GM19239 (cell line): ENCODE results near the gene SRSF3.

Source experiments
- DNase-seq: peaks from one replicate; pipeline ENCODE4 v3.0.0; 2011; ENCODE audit warnings: low spot score; ENCODE audit not compliant: insufficient read length
- FAIRE-seq: peaks from 2 replicates; lab custom pipeline; 2011; peaks lifted over from hg19 to GRCh38; lab: Jason Lieb, UNC

The SRSF3 gene

GRCh38 chr6:36618366-36619355, 24.5 kb downstream of the SRSF3 start:
- DNase-seq (no peak), FAIRE-seq (no peak)

DNA sequence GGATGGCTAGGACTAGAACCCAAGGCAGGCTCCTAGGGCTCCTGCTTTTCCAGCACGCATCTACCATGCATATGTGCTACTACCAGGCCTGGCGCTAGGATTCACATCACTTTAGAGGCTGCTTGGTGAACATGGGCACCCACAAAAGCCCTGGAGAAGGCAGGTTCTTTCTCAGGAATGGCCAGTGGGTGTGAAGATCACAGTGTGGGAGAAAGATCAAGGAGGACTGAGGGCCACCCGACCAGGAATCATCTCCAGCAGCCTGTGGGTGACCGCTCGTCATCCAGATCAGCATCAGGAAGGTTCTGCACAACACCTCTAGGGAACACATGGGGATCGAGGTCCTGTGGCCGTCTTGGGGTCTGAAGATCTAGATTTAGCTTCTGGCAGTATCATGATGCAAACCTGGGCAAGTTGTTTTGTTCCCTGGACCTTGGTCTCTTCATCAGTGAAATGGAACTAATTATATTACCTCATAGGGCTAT, 27.3 kb downstream of the SRSF3 start:
- FAIRE-seq (no peak), DNase-seq (no peak)

GRCh38 chr6:36622901-36623546, 28.9 kb downstream of the SRSF3 start:
- no peak for FAIRE-seq

DNA sequence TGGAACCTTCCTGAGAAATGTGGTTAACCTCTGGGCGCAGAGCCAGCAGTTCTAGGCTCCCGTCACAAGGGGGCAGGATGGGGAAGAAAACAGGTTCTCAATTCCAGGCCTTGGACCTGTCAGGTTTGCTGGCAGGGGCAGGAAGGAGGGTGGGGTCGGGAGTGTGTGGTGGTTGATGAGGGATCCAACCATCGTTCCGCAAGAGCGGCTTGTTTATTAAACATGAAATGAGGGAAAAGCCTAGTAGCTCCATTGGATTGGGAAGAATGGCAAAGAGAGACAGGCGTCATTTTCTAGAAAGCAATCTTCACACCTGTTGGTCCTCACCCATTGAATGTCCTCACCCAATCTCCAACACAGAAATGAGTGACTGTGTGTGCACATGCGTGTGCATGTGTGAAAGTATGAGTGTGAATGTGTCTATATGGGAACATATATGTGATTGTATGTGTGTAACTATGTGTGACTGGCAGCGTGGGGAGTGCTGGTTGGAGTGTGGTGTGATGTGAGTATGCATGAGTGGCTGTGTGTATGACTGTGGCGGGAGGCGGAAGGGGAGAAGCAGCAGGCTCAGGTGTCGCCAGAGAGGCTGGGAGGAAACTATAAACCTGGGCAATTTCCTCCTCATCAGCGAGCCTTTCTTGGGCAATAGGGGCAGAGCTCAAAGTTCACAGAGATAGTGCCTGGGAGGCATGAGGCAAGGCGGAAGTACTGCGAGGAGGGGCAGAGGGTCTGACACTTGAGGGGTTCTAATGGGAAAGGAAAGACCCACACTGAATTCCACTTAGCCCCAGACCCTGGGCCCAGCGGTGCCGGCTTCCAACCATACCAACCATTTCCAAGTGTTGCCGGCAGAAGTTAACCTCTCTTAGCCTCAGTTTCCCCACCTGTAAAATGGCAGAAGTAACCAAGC, 29.6 kb downstream of the SRSF3 start:
- FAIRE-seq (peak; percentile 92), DNase-seq (peak; percentile 76)

More at GRCh38 chr6:36622901-36623546, 28.9 kb downstream of the SRSF3 start:
- DNase-seq, result no peak

DNA sequence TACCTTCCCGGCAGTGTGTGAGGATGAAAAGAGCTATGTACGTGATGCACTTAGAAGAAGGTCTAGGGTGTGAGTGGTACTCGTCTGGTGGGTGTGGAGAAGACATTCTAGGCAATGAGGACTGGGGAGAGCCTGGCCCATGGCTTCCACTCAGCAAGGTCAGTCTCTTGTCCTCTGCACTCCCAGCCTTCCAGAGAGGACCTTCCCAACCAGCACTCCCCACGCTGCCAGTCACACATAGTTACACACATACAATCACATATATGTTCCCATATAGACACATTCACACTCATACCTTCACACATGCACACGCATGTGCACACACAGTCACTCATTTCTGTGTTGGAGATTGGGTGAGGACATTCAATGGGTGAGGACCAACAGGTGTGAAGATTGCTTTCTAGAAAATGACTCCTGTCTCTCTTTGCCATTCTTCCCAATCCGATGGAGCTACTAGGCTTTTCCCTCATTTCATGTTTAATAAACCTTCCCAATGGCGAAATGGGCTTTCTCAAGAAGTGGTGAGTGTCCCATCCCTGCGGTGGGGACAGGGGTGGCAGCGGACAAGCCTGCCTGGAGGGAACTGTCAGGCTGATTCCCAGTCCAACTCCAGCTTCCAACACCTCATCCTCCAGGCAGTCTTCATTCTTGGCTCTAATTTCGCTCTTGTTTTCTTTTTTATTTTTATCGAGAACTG, 30.4 kb downstream of the SRSF3 start:
- no peak for FAIRE-seq
- no peak for DNase-seq

- DNase-seq (no peak), FAIRE-seq (no peak)
Measured at GRCh38 chr6:36625158-36625919, 31.2 kb downstream of the SRSF3 start.

GRCh38 chr6:36626636-36627035, 32.5 kb downstream of the SRSF3 start:
- DNase-seq (no peak), FAIRE-seq (no peak)

GRCh38 chr6:36627141-36627540, 33.0 kb downstream of the SRSF3 start:
- no peak for FAIRE-seq

DNA sequence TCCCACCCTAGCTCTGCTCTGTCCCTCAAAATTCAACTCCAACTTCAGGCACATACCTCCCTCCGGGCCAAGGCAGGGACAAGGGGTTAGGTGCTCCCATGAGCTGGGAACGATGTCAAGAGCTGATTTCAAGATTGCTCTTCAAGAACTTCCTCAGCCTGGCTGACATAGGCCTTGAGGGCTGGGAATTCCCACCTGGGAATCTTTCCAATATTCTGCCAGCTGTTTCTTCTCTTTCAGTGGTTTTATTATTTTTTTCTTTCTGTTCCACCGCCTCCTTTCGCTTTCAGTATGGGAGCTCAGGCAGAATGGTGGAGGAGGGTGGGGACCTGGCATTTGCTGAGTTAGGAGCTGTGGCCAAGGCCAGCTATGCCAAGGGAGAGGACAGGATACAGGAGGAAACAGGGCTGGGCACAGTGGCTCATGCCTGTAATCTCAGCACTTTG, 33.7 kb downstream of the SRSF3 start:
- DNase-seq (no peak), FAIRE-seq (no peak)

More at GRCh38 chr6:36627141-36627540, 33.0 kb downstream of the SRSF3 start:
- no peak for DNase-seq

DNA sequence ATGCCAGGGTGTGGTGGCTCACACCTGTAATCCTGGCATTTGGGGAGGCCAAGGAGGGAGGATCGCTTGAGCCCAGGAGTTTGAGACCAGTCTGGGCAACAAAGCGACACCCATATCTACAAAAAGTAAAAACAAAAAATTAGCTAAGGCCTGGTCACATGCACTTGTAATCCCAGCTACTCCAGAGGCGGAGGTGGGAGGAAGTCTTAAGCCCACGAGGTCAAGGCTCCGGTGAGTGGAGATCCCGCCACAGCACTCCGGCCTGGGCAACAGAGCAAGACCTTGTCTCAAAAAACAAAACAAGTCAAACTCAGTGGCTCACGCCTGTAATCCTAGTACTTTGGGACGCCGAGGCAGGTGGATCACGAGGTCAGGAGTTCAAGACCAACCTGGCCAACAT, 35.6 kb downstream of the SRSF3 start:
- DNase-seq (no peak), FAIRE-seq (no peak)

DNA sequence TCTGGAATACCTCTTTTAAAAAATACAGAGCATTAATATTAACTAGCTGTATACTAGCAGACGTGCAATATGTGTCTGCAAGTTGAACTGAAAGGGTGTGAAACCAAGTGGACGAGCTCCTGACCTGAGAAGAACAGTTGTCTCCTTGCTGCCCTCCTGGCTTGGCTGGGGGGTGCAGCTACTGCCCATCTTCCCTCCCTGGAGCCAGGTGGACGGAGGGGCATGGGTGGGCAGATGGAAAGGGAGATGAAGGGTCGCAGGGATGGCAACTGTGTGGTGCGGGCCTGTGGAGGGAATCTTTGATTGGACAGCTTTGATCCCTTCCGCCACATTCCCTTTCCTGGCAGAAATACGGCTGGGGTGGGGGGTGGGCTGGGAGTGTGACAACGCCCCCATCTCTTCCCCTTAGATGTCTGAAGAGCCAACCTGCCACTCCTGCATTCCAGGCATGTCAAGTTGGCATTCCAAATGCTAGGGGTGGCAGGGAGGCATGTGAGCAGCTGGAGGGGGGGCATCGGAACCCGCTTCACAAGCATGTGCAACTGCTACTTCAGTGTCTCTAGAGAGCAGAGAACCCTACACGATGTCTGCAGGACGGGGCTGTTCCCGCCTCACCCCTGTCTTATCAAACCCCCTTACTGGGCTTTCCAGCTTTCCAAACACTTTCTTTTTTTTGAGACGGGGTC, 37.3 kb downstream of the SRSF3 start:
- FAIRE-seq (no peak), DNase-seq (no peak)

- FAIRE-seq (no peak), DNase-seq (no peak)
Measured at GRCh38 chr6:36633370-36633769, 39.2 kb downstream of the SRSF3 start.

- no peak for DNase-seq
- no peak for FAIRE-seq
Measured at GRCh38 chr6:36633915-36634314, 39.8 kb downstream of the SRSF3 start.

DNA sequence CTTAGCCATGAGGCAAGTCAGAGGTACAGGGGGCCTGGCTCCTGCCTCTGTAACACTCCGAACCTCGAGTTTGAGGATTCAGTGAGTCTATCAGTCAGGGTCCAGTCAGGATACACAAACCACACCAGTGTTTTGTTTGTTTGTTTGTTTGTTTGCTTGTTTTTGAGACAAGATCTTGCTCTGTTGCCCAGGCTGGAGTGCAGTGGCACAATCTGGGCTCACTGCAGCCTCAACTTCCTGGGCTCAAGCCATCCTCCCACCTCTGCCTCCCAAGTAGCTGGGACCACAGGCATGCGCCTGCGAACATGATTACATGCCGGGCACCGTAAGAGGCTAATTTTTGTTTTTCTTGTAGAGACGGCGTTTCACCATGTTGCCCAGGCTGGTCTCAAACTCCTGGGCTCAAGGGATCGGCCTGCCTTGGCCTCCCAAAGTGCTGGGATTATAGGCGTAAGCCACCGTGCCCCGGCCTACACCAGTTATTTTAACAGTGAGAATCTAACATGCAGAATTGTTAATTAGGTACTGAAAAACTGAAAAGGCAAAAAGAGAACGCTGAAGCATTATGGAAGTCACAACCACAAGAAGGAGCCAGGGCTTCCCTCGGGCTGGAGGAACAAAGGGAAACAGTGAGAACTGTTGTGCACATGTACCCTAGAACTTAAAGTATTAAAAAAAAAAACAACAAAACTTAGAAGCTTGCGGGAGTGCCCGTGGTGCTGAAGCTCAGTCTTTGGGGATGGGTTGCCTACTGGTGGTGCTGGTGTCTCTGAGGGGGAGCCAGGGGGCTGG, 40.4 kb downstream of the SRSF3 start:
- no peak for DNase-seq
- no peak for FAIRE-seq

DNA sequence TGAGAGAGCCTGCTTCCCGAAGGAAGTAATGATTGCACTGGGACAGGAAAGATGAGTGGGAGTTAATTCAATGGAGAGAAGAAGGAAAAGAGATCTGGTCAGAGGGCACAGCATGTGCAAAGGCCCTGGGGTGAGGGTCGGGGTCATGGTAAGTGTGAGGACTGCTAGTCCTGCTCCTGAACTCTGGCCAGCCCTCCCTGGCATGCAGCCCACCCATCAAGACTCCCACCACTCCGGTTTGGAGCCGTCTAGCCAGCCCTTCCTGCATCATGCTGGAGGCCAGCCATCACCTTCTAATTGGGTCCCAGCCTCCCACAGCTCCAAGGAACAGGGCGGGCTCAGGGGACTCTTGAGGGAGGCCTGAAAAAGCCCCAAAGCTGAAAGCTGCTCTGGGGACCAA, 42.1 kb downstream of the SRSF3 start:
- FAIRE-seq (no peak), DNase-seq (no peak)

- FAIRE-seq (no peak), DNase-seq (no peak)
Measured at GRCh38 chr6:36636687-36637418, 42.7 kb downstream of the SRSF3 start.

- FAIRE-seq, result no peak
- DNase-seq, result no peak
Measured at GRCh38 chr6:36638579-36638978, 44.4 kb downstream of the SRSF3 start.
